Endothelial cell of umbilical vein (primary cell): ENCODE measurements around the gene ID1.

Experiments used
- CTCF ChIP-seq, 2 donors: IDR thresholded peaks; 1 replicate in 1 of 2; 2 replicates in 1 of 2; pipeline ENCODE4 v1.5.1; 2011; ENCODE audit warnings: low read length in 2 of 2, mild to moderate bottlenecking in 2 of 2, moderate library complexity in 2 of 2, control low read depth in 1 of 2, inconsistent platforms in 1 of 2, low read depth in 1 of 2; ENCODE audit not compliant: insufficient read depth in 1 of 2; ENCODE audit errors: extremely low read depth in 1 of 2
- EZH2 ChIP-seq: IDR thresholded peaks from 2 replicates; pipeline ENCODE4 v1.6.1; 2012; ENCODE audit warnings: borderline replicate concordance, low read depth, mild to moderate bottlenecking, moderate library complexity, low read length, inconsistent platforms; ENCODE audit not compliant: severe bottlenecking
- FOS ChIP-seq: IDR thresholded peaks from 2 replicates; pipeline ENCODE4 v1.6.1; 2011; ENCODE audit warnings: mild to moderate bottlenecking, low read length, moderate library complexity, borderline replicate concordance; ENCODE audit not compliant: insufficient read depth
- GATA2 ChIP-seq: IDR thresholded peaks from 2 replicates; pipeline ENCODE4 v1.7.0; 2011; ENCODE audit warnings: low read depth, mild to moderate bottlenecking, moderate library complexity, mixed read lengths, low read length; ENCODE audit not compliant: insufficient read length, insufficient read depth
- POLR2A ChIP-seq: IDR thresholded peaks from 2 replicates; pipeline ENCODE4 v1.6.1; 2012; ENCODE audit warnings: low read depth, mild to moderate bottlenecking, control low read depth, low read length
- POLR2AphosphoS5 ChIP-seq: IDR thresholded peaks from 2 replicates; pipeline ENCODE4 v1.6.1; 2012; ENCODE audit warnings: low read depth, mild to moderate bottlenecking, control low read depth, low read length, moderate library complexity; ENCODE audit not compliant: insufficient read depth

DNA sequence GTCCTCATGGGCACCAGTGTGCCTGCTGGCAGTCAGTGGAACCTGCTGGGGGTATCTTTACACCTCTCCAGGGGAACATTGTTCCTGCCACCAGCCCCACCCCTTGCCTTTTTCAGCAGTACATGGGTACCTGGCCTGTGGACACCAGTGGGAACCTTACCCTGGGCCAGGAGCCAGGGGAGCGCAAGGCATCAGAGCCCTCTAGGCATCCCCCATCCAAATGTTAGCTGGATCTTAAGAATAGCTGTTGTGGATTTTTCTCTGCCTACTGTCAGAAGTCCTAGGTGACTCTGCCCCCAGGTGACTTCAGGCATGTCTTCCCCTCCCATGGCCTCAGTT, 38.8 kb upstream of the ID1 start:
- TF ChIP-seq CTCF (IDR thresholded peaks at IDR 0.05; ENCODE audit: extremely low read depth in 1 of 2, insufficient read depth in 1 of 2, low read depth in 1 of 2, low read length in 2 of 2) (no peak), POLR2AphosphoS5 (no peak), FOS (no peak), EZH2 (no peak), POLR2A (no peak), GATA2 (no peak)
